ENCODE data around the gene KCNH6.
A peak's percentile ranks its signal among the peaks of the same experiment; 100 is the strongest.

The KCNH6 gene

GRCh38 chr17:63477480-63478440, 45.4 kb upstream of the KCNH6 start:
- H4K20me1 ChIP-seq (ENCODE audit: insufficient read depth, low read length): peaks cover 25% of the 10 kb centered on the region
- H3K4me1 ChIP-seq (ENCODE audit: insufficient read depth, low read length): peaks cover 21% of the 10 kb centered on the region
- peak overlapping the region; percentile 89 for H3K4me2 ChIP-seq (ENCODE audit: insufficient read depth, low read length)
- no peak for TF ChIP-seq CTCF (IDR thresholded peaks at IDR 0.05; ENCODE audit: borderline replicate concordance, extremely low read depth, low read length, poor library complexity, severe bottlenecking)
- H3K79me2 ChIP-seq (ENCODE audit: insufficient read depth, low read length): no peaks in the 10 kb centered on the region
- H3K27ac ChIP-seq (ENCODE audit: low read length): no peak overlapping the region
- no peak overlapping the region for H2AFZ ChIP-seq (ENCODE audit: low read depth, low read length)
- H3K36me3 ChIP-seq (ENCODE audit: insufficient read depth, low read length): no peaks in the 10 kb centered on the region
- peaks cover 42% of the 10 kb centered on the region for H3K27me3 ChIP-seq (ENCODE audit: insufficient read depth, low read length, poor library complexity)
- peak overlapping the region in 1 of 2 experiments; percentile 58; a peak in 2 of 4 replicates for H3K4me3 ChIP-seq (ENCODE audit: low read depth in 1 of 2, low read length in 2 of 2)
- no peak for ATAC-seq (ENCODE audit: insufficient read depth, low read depth)
- H3K9ac ChIP-seq (ENCODE audit: low read depth, low read length): no peak overlapping the region; the same call in 1 of the 2 replicates
- DNase-seq: no peak
- H3K9me3 ChIP-seq (ENCODE audit: insufficient read depth, low read length, severe bottlenecking): no peaks in the 10 kb centered on the region

DNA sequence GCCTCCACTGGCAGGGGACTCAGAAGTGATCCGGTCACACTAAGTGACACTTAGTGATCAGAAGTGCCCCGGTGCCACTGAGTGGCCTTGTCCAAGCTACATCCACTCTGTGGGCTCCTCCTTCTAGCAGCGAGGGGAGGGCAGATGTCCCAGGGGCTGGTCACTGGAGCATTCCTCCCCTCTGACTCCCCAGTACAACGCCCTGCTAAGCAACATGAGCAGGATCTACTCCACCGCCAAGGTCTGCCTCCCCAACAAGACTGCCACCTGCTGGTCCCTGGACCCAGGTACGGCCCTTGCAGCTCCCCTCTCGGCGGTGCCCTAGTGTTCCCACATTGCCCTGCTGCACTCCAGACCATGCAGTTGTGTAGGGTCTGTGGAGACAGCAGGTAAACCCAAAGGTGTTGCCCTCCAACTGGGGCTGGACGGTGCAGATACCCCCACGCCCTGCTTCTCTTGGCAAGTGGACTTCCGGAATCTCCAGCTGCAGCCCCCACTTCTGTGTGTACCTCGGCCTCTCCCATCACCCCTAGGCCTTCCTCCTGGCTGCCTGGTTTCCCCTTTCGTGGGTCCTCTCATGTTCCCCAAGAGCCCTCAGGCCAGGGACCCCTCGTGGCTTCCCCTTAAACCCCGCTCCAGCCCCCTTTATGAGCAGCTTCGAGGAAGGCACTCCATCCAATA, 44.2 kb upstream of the KCNH6 start:
- Histone ChIP-seq H2AFZ (ENCODE audit: low read depth, low read length) (no peak overlapping the region), H3K4me3 (ENCODE audit: low read depth in 1 of 2, low read length in 2 of 2) (no peak overlapping the region), H3K36me3 (ENCODE audit: insufficient read depth, low read length) (no peaks in the 10 kb centered on the region), H3K79me2 (ENCODE audit: insufficient read depth, low read length) (no peaks in the 10 kb centered on the region), H3K9ac (ENCODE audit: low read depth, low read length) (no peak overlapping the region), H4K20me1 (ENCODE audit: insufficient read depth, low read length) (peaks cover 25% of the 10 kb centered on the region), H3K27ac (ENCODE audit: low read length) (no peak overlapping the region), H3K9me3 (ENCODE audit: insufficient read depth, low read length, severe bottlenecking) (no peaks in the 10 kb centered on the region), H3K4me2 (ENCODE audit: insufficient read depth, low read length) (no peak overlapping the region), H3K4me1 (ENCODE audit: insufficient read depth, low read length) (peaks cover 21% of the 10 kb centered on the region), H3K27me3 (ENCODE audit: insufficient read depth, low read length, poor library complexity) (peaks cover 42% of the 10 kb centered on the region)
- ATAC-seq (ENCODE audit: insufficient read depth, low read depth) (peak; percentile 80), DNase-seq (peak; percentile 76)
- TF ChIP-seq EZH2 (IDR thresholded peaks at IDR 0.05; ENCODE audit: borderline replicate concordance, low read depth, low read length, severe bottlenecking) (no peak), CTCF (IDR thresholded peaks at IDR 0.05; ENCODE audit: borderline replicate concordance, extremely low read depth, low read length, poor library complexity, severe bottlenecking) (peak; percentile 83)

DNA sequence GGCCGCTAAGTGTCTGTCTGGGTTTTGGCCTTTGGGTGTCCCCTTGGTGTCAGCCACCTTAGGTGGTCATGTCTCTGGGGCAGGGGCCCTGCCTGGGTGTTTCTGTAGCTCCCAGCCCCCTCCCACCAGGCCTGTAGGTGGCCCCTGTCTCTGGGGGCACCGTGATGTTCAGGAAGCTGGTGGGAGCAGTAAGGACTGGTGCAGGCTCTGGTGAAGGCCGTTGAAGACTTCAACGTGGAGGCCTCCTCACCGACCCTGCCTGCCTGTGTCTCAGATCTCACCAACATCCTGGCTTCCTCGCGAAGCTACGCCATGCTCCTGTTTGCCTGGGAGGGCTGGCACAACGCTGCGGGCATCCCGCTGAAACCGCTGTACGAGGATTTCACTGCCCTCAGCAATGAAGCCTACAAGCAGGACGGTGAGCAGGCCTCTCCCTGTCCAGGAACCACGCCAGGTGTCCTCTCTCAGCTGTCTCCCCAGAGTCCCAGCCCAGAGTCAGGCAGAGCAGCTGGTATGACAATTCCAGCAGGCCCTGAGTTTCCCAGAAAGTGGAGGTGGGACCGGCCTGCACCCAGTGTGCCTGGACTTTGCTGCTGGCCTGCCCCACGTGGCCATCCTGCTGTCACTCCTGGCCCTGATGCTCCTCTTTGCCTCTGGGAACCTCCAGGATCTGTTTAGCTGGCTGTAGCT, 43.5 kb upstream of the KCNH6 start:
- TF ChIP-seq EZH2 (IDR thresholded peaks at IDR 0.05; ENCODE audit: borderline replicate concordance, low read depth, low read length, severe bottlenecking): no peak
- Histone ChIP-seq H3K27me3 (ENCODE audit: insufficient read depth, low read length, poor library complexity) (peaks cover 41% of the 10 kb centered on the region), H3K4me2 (ENCODE audit: insufficient read depth, low read length) (no peak overlapping the region), H3K4me1 (ENCODE audit: insufficient read depth, low read length) (peaks cover 21% of the 10 kb centered on the region), H3K27ac (ENCODE audit: low read length) (no peak overlapping the region), H3K79me2 (ENCODE audit: insufficient read depth, low read length) (no peaks in the 10 kb centered on the region), H3K4me3 (ENCODE audit: low read depth in 1 of 2, low read length in 2 of 2) (no peak overlapping the region), H3K36me3 (ENCODE audit: insufficient read depth, low read length) (no peaks in the 10 kb centered on the region), H2AFZ (ENCODE audit: low read depth, low read length) (no peak overlapping the region), H3K9me3 (ENCODE audit: insufficient read depth, low read length, severe bottlenecking) (no peaks in the 10 kb centered on the region), H3K9ac (ENCODE audit: low read depth, low read length) (no peak overlapping the region), H4K20me1 (ENCODE audit: insufficient read depth, low read length) (peaks cover 25% of the 10 kb centered on the region)
- ATAC-seq (ENCODE audit: insufficient read depth, low read depth) (no peak), DNase-seq (no peak)

All from DND-41 (cell line).